T-helper 2 cell treated with Interferon-gamma antibody and Interleukin-4, amounts not matched to agents 5 μg/mL and 100 μg/mL, for 36 hours (primary cell): ENCODE results near the gene MED15.
"Not testable (repeated sequence)": the region's sequence is repeated elsewhere in the genome, so short reads cannot be mapped to it uniquely, and the experiment has no call there.

Source experiments
- DNase-seq: peaks from one replicate; pipeline ENCODE4 v3.0.0; 2021; ENCODE audit warnings: low spot score
- H3K27ac Mint-ChIP-seq: one replicate; pipeline ENCODE4 v1.8.0; 2021; ENCODE audit warnings: mild to moderate bottlenecking, mixed read lengths
- H3K27me3 Mint-ChIP-seq: one replicate; pipeline ENCODE4 v1.8.0; 2021; ENCODE audit warnings: low read depth, mixed read lengths
- H3K36me3 Mint-ChIP-seq: one replicate; pipeline ENCODE4 v1.8.0; 2021; ENCODE audit warnings: low read depth, mixed read lengths
- H3K4me1 Mint-ChIP-seq: one replicate; pipeline ENCODE4 v1.8.0; 2021; ENCODE audit warnings: low read depth, mixed read lengths
- H3K4me3 Mint-ChIP-seq: one replicate; pipeline ENCODE4 v1.8.0; 2022; ENCODE audit warnings: mild to moderate bottlenecking, moderate library complexity, mixed read lengths
- H3K9me3 Mint-ChIP-seq: one replicate; pipeline ENCODE4 v1.8.0; 2021; ENCODE audit warnings: mixed read lengths

MED15 gene

DNA sequence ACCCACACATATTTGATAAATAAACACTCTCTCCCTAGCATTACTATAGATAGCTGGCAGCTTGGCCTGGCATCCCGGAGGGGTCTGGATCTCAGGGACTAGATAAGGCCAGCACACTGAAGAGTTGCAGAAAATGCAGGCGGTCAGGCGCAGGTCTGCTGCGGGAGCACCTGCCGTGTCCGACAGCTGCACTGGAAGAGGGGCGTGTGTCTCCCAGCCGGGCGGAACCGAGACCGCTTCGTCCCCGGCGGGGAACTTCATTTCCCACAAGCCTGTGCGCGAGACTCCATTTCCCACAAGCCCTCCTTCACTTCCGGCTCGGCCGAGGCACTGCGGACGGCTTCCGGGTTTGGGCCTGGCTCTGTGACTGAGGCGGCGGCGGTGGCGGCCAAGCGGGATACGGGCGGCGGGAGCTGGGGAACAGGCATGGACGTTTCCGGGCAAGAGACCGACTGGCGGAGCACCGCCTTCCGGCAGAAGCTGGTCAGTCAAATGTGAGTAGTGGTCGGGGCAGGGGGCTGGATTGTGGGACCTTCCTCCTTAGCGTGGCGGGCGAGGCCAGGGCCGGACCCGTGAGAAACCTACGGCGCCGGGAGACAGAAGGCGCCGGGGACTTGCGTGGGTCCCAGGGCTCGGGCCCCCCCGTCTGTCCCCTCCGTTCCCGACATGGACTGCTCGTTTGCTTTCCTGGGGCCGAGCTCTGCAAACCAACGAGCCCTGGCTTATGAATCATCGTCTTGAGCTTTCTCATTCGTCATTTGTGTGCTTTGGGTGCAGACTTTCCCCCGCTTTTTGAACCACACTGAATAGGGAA lies at the start of gene MED15:
MED15 (plus strand) TSS at position 358 of the 814 bp plus-strand sequence; CDS start at position 427, 69 bp downstream.
- Mint-ChIP-seq H3K9me3 (no peaks in the 10 kb centered on the region), H3K27me3 (no peaks in the 10 kb centered on the region), H3K4me1 (peaks cover 43% of the 10 kb centered on the region), H3K36me3 (peaks cover 30% of the 10 kb centered on the region), H3K27ac (peak within 1 kb of the TSS; percentile 96), H3K4me3 (peak within 1 kb of the TSS; percentile 96)
- peak; percentile 89 for DNase-seq

DNA sequence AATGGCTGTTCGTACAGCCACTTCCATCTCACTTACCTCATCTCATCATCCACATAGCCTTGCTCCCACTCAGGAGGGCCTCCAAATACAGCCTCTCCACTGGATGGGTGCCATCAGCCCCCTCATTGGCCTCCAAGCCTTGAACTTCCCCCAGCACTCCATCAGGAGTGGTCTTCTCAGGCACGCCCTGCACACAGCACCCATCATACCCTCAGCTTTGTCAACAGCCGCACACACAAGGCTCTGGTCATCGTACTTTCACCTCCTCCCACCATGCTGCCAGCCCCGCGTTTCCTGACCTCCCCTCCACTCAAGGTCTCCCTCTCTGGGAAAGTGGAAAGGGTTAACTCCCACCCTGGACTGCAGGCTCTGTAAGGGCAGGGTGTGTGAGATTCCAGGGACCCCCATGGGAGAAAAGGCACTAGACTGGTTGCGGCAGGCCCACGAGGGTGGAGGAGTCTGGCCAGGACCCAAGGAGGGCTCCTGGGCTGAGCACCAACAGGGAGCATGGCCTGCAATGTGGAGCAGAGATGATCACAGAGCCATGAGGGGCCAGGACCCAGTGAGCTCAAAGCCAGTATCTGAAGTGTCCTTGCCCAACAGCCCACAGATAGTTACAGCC lies 48.8 kb upstream of the MED15 start:
- H3K4me1 Mint-ChIP-seq, result peaks cover 37% of the 10 kb centered on the region
- peak overlapping the region; percentile 31 for H3K27ac Mint-ChIP-seq
- no peaks in the 10 kb centered on the region for H3K9me3 Mint-ChIP-seq
- no peak for DNase-seq
- no peak overlapping the region for H3K4me3 Mint-ChIP-seq
- H3K36me3 Mint-ChIP-seq, result peaks cover 48% of the 10 kb centered on the region
- H3K27me3 Mint-ChIP-seq, result no peaks in the 10 kb centered on the region

GRCh38 chr22:20459152-20459542 lies 48.3 kb upstream of the MED15 start:
- no peaks in the 10 kb centered on the region for H3K27me3 Mint-ChIP-seq
- peaks cover 42% of the 10 kb centered on the region for H3K4me1 Mint-ChIP-seq
- DNase-seq, result no peak
- H3K36me3 Mint-ChIP-seq, result peaks cover 53% of the 10 kb centered on the region
- H3K4me3 Mint-ChIP-seq, result no peak overlapping the region
- peak overlapping the region; percentile 8 for H3K27ac Mint-ChIP-seq
- no peaks in the 10 kb centered on the region for H3K9me3 Mint-ChIP-seq

DNA sequence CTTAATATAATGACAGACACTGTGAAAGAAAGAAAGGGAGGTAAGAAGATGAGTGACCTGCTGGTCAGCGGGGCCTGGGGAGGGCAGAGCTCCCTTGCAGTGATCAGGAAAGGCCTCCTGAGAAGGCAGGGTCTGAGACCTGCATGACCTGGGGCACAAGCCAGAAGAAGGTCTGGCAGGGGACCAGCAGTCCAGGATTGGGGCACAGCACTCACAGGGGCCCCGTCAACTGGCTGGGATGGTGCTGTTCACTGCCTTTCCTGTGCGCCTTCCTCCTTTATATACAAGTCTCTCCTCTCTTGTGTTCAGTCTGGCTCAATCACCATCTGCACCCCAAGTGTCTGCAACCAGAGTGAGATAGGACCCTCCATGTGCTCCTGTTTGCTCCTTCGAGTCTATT lies 47.5 kb upstream of the MED15 start:
- DNase-seq, result no peak
- H3K9me3 Mint-ChIP-seq, result no peaks in the 10 kb centered on the region
- H3K4me3 Mint-ChIP-seq, result no peak overlapping the region
- H3K36me3 Mint-ChIP-seq, result peaks cover 56% of the 10 kb centered on the region
- H3K27ac Mint-ChIP-seq, result no peak overlapping the region
- H3K27me3 Mint-ChIP-seq, result no peaks in the 10 kb centered on the region
- peaks cover 48% of the 10 kb centered on the region for H3K4me1 Mint-ChIP-seq

- Mint-ChIP-seq H3K4me1 (peaks cover 54% of the 10 kb centered on the region), H3K27me3 (no peaks in the 10 kb centered on the region), H3K9me3 (no peaks in the 10 kb centered on the region), H3K4me3 (peak overlapping the region; percentile 73), H3K36me3 (peaks cover 52% of the 10 kb centered on the region), H3K27ac (peak overlapping the region; percentile 99)
- no peak for DNase-seq
These were observed 43.9 kb upstream of the MED15 start for GRCh38 chr22:20463324-20464095.

- Mint-ChIP-seq H3K27ac (peak overlapping the region; percentile 99), H3K36me3 (peaks cover 52% of the 10 kb centered on the region), H3K4me1 (peaks cover 56% of the 10 kb centered on the region), H3K27me3 (no peaks in the 10 kb centered on the region), H3K4me3 (peak overlapping the region; percentile 73), H3K9me3 (no peaks in the 10 kb centered on the region)
- peak; percentile 48 for DNase-seq
These were observed 43.3 kb upstream of the MED15 start for GRCh38 chr22:20464096-20464614.

DNA sequence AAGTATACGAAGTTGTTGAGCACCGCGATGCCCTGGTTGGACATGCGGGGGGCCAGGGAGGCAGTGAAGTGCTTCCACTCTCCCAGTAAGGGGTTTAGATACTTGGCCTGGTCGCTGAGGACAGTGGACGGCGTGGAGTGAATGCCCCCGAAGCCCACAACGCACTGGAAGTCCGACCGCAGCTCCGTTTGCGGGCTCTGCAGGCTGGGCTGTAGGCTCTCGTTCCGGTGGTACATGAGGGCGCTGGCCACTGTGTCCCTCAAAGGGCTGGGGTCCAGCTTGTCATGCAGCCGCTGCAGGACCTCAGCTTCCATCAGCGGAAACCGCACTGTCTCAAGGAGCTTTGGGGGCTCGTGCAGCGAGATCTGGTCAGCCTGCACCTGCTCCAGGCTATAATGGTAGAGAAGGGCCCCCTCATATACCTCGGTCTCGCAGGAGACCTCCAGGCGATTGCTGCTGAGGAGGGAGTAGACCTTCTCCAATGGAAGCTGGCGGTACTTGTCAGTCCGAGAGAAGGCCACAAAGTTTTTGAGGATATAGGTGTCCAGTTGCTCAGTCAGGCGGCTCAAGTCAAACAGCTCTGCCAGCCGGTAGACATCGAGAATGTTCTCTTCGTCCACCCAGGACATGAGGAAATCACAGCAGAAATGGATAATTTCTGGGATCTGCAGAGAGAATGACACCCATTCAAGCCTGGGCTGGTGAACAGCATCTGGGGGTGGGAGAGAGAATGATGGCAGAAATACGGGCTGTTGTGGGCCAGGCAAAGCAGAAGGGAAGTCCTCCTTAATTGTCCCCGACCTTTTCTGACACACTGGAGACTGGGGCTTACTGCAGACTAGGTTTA lies 42.3 kb upstream of the MED15 start:
- Mint-ChIP-seq H3K4me3 (peak overlapping the region; percentile 54), H3K9me3 (no peaks in the 10 kb centered on the region), H3K4me1 (peaks cover 53% of the 10 kb centered on the region), H3K27me3 (no peaks in the 10 kb centered on the region), H3K27ac (peak overlapping the region; percentile 99), H3K36me3 (peaks cover 51% of the 10 kb centered on the region)
- no peak for DNase-seq

DNA sequence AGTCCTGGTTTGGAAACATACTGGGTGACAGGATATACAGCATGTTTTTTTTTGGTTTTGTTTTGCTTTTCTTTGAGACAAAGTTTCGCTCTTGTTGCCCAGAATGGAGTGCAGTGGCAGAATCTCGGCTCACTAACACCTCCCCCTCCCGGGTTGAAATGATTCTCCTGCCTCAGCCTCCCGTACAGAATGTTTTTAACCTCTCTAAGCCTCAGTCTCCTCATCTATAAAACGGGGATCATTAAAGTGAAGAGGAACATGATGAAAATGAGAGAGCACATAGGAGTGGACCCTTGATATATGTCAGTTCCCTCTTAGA lies 41.7 kb upstream of the MED15 start:
- Mint-ChIP-seq H3K27me3 (no peaks in the 10 kb centered on the region), H3K36me3 (peaks cover 53% of the 10 kb centered on the region), H3K27ac (peak overlapping the region; percentile 99), H3K9me3 (no peaks in the 10 kb centered on the region), H3K4me3 (peak overlapping the region; percentile 54), H3K4me1 (peaks cover 53% of the 10 kb centered on the region)
- DNase-seq, result no peak

GRCh38 chr22:20466659-20467379 lies 40.6 kb upstream of the MED15 start:
- Mint-ChIP-seq H3K9me3 (no peaks in the 10 kb centered on the region), H3K27ac (peak overlapping the region; percentile 67), H3K4me3 (no peak overlapping the region), H3K4me1 (peaks cover 51% of the 10 kb centered on the region), H3K36me3 (peaks cover 55% of the 10 kb centered on the region), H3K27me3 (no peaks in the 10 kb centered on the region)
- no peak for DNase-seq

DNA sequence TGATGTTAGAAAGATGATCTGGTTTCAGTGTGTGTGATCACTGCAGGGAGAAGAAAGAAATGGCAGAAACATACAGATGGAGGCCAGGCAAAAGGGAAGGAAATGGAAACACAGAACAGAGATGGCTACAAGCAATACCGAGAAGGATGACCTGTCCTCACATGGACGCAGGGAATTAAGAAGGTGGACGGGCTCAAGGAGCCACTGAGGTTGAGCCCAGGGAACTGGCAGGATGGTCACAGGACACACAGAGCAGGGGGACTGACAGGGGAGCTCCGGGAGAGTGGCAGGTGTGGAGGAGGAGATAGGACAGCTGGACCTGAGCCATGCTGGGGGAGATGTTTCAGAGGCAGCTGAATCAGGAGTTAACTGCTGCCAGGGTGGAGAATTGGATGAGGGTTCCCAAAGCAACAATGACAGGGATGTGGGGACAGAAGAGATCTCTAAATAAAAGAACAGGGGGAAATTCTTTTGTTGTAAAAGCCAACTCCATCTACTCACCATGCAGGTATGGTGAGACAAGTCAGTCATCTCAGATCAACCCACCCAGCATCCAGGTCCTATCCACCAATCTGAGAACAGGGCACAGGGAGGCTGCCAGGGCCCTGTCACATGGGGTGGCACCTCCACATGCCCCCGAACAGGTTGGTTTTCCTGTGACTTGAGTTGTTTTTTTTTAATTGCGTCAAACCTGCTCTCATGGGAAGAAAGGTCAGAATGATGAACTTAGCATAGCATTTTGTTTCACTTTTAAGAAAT lies 38.1 kb upstream of the MED15 start:
- Mint-ChIP-seq H3K36me3 (peaks cover 46% of the 10 kb centered on the region), H3K4me1 (peaks cover 36% of the 10 kb centered on the region), H3K27me3 (no peaks in the 10 kb centered on the region), H3K9me3 (no peaks in the 10 kb centered on the region), H3K4me3 (no peak overlapping the region), H3K27ac (peak overlapping the region; percentile 58)
- no peak for DNase-seq

- Mint-ChIP-seq H3K4me1 (peaks cover 36% of the 10 kb centered on the region), H3K36me3 (peaks cover 36% of the 10 kb centered on the region)
- not testable (repeated sequence) for H3K27me3 Mint-ChIP-seq, H3K9me3 Mint-ChIP-seq, H3K27ac Mint-ChIP-seq, H3K4me3 Mint-ChIP-seq, DNase-seq
These were observed 36.9 kb upstream of the MED15 start for GRCh38 chr22:20470525-20470924.

- Mint-ChIP-seq H3K4me3 (no peak overlapping the region), H3K4me1 (peaks cover 38% of the 10 kb centered on the region), H3K27me3 (no peaks in the 10 kb centered on the region), H3K9me3 (no peaks in the 10 kb centered on the region), H3K27ac (no peak overlapping the region), H3K36me3 (peaks cover 36% of the 10 kb centered on the region)
- DNase-seq, result no peak
These were observed 36.1 kb upstream of the MED15 start for GRCh38 chr22:20471126-20471833.
